ENCODE results near the gene PPP1R13L.

DNA sequence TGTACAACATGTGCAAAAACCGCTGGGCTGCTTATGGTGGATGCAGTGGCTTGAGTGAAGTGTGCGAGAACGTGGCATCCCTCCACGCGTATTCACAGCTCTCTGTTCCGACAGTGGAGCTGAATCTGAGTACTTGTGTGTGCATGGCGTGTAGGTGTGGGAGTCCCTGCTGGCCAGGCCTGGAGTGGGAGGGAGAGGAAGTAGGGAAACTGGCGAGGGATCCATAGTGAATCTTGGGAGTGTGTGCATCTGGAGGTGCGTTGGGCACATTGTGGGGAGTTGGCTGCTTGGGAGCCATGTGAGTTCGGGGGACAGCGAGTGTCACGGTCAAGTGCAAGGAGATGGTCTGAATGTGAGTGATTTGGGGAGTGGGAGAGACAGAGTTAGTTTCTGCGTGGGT is 62.0 kb downstream of the PPP1R13L start:
- TF ChIP-seq, protein P1, sequence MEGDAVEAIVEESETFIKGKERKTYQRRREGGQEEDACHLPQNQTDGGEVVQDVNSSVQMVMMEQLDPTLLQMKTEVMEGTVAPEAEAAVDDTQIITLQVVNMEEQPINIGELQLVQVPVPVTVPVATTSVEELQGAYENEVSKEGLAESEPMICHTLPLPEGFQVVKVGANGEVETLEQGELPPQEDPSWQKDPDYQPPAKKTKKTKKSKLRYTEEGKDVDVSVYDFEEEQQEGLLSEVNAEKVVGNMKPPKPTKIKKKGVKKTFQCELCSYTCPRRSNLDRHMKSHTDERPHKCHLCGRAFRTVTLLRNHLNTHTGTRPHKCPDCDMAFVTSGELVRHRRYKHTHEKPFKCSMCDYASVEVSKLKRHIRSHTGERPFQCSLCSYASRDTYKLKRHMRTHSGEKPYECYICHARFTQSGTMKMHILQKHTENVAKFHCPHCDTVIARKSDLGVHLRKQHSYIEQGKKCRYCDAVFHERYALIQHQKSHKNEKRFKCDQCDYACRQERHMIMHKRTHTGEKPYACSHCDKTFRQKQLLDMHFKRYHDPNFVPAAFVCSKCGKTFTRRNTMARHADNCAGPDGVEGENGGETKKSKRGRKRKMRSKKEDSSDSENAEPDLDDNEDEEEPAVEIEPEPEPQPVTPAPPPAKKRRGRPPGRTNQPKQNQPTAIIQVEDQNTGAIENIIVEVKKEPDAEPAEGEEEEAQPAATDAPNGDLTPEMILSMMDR (IDR thresholded peaks at IDR 0.05), result no peak
- no peak for TF ChIP-seq POLR2AphosphoS5 (IDR thresholded peaks at IDR 0.05)
- no peak for TF ChIP-seq POLR2A (IDR thresholded peaks at IDR 0.05)
- TF ChIP-seq EP300 (IDR thresholded peaks at IDR 0.05), result no peak

Measured in suprapubic skin (tissue), 4 donors.